Left forelimb (tissue), 1 donor: ENCODE results near the gene RIOX2.

Source experiments
- DNase-seq: peaks from one replicate; pipeline ENCODE4 v3.0.0-alpha.2; 2018; ENCODE audit warnings: low spot score

RIOX2 gene

GRCh38 chr3:97954228-97954827, 17.9 kb downstream of the RIOX2 start:
- DNase-seq: no peak

- no peak for DNase-seq
Measured at GRCh38 chr3:97952872-97953271, 19.4 kb downstream of the RIOX2 start.

- no peak for DNase-seq
Measured at GRCh38 chr3:97952280-97952679, 20.0 kb downstream of the RIOX2 start.

- no peak for DNase-seq
Measured at GRCh38 chr3:97950360-97950759, 21.9 kb downstream of the RIOX2 start.

DNA sequence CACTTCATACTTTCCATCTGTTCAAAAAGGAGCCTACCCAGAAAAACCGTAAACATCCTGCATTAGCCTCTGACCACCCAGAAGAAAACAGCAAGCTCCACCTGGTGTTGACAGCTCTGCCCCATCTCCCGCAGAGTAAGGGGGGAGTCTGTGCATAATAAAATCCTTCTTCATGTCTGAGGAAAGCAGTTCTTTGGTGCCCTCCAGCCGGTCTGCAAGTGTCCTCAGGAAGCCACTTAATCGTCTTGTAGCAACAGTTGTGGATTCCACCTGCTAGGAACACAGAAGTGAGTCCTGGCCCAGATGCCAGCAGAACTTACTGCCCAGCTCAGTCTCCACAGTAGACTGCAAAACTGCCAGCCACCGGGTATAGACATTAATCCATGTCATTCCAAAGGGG, 22.5 kb downstream of the RIOX2 start:
- DNase-seq: no peak

- no peak for DNase-seq
Measured at GRCh38 chr3:97949110-97949485, 23.1 kb downstream of the RIOX2 start.

- no peak for DNase-seq
Measured at GRCh38 chr3:97948351-97949109, 23.7 kb downstream of the RIOX2 start.

DNA sequence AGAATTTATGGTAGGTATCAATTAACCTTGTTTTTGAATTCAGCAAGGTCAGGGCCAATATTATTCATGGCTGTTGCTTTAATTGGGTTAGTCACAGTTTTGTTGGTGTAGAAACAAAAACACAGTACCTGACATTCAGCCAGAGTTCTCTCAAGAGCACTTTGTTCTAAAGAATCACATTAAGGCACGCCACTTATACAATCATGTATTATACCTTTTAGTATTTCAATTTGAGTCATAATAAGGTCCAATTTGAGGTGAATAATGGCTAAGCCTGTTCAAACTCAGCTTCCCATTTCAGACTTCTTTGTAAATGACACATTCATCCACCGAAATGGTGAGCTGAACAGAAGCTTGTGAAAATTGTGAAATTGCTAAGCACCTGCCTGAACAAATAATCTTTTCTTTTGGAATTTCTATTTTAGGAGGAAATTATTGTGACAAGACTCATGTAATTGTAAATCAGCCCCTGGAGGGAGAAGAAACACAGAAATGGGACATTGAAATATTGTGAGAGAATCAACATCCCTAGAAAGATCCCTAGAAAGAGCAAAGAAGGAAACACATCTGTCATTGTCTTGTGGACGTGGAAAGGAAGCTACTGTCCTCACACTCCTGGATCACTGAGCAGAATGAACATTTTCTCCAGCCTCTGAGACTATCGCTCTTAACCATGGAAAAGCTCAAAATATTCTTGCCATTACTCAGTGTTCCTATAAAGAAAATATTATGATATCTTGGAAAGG, 29.3 kb downstream of the RIOX2 start:
- DNase-seq: no peak

GRCh38 chr3:97940034-97940433, 32.2 kb downstream of the RIOX2 start:
- no peak for DNase-seq

DNA sequence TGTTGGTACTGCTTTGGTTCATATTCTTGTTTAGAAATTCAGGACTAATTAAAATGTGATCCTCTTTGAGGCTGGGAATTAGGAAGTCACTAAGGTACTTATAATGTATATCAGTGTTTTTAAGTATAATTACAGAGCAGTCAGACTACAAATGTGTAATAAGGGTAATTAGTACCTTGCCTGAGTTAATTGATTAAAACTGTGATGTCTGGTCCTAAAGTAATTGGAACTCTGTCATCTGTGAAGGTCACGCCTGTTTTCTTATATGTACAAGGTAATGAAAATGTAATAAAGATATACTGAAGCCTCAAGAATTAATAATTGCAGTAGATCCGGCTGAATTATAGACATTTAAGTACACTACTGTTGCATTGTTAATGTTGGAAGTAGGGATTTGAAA, 32.8 kb downstream of the RIOX2 start:
- no peak for DNase-seq

GRCh38 chr3:97938444-97938843, 33.8 kb downstream of the RIOX2 start:
- no peak for DNase-seq

- no peak for DNase-seq
Measured at GRCh38 chr3:97937205-97937604, 35.0 kb downstream of the RIOX2 start.

- DNase-seq: no peak
Measured at GRCh38 chr3:97935842-97936241, 36.4 kb downstream of the RIOX2 start.

- DNase-seq: no peak
Measured at GRCh38 chr3:97934980-97935695, 37.1 kb downstream of the RIOX2 start.

- no peak for DNase-seq
Measured at GRCh38 chr3:97932387-97932801, 39.8 kb downstream of the RIOX2 start.

GRCh38 chr3:97931218-97931617, 41.0 kb downstream of the RIOX2 start:
- no peak for DNase-seq

- DNase-seq: no peak
Measured at GRCh38 chr3:97930018-97930417, 42.2 kb downstream of the RIOX2 start.

DNA sequence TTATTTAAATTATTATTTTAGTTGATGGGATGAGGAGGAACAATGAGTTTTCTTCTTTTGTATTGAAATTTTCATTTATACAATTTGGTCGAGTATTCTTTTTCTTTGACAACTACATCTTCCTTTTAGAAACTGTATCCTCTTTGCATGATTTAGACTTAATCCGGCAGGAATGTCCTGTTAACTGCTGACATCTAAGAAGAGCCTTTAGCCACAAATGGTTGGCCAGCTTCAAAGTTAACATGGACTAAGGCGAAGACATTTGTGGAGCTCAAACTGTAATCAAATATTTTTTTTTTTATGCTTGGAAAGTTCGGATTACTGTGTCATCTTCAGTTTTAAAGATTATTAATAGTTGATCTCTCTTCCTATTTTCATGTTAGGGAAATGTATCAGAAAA, 43.2 kb downstream of the RIOX2 start:
- no peak for DNase-seq

DNA sequence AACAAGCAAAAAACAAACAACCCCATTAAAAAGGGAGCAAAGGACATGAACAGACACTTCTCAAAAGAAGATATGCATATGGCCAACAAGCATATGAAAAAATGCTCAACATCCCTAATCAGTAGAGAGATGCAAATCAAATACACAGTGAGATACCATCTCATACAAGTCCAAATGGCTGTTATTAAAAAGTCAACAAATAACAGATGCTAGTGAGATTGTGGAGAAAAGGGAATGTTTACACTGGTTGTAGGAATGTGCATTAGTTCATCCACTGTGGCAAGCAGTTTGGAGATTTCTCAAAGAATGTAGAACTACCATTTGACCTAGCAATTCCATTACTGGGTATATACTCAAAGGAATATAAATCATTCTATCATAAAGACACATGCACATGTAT, 44.5 kb downstream of the RIOX2 start:
- DNase-seq: no peak

DNA sequence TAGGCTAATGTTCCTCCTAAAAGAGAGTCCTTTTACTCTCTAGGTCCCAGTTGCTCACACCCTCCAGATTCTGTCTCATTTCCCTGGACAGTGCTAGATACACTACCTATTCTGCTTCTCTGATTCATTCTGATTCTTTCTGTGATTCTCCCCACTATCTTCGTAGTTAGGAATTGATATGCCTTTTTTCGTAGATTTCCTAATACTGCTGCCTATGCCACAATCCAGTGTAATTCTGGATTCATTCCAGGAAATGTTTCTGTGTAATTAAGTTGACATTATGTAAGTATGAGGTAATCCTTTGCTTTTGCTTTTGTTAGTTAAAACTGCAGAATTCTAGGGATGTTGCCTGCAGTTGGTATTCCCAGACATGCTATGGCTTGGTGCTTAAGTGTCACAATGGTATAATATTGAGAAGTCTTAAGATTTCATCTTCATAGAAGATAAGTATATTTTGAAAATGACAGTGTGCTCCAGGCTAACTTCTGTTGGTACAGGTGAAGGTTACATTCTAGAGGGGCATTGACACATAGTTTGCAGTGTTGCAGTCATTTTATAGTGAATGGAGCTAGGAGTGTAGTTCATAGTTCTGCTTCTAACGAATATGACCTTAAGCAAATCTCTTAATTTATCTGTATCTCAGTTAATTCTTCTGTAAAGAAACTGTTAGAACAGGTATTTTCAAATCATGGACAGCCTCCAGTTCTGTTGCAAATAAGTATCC, 54.3 kb downstream of the RIOX2 start:
- no peak for DNase-seq

GRCh38 chr3:97916576-97916975, 55.7 kb downstream of the RIOX2 start:
- no peak for DNase-seq

- DNase-seq: no peak
Measured at GRCh38 chr3:97914388-97914787, 57.8 kb downstream of the RIOX2 start.
